ENCODE results near the gene GCN1. TPM values are rescaled to one million over a fixed set of nuclear protein-coding genes. Genes with fewer than 3 reads are reported as not detected.

Gene GCN1
- total RNA-seq, 4 donors from 2014 or later = 36.4 to 56.7 (median 41.6) TPM

DNA sequence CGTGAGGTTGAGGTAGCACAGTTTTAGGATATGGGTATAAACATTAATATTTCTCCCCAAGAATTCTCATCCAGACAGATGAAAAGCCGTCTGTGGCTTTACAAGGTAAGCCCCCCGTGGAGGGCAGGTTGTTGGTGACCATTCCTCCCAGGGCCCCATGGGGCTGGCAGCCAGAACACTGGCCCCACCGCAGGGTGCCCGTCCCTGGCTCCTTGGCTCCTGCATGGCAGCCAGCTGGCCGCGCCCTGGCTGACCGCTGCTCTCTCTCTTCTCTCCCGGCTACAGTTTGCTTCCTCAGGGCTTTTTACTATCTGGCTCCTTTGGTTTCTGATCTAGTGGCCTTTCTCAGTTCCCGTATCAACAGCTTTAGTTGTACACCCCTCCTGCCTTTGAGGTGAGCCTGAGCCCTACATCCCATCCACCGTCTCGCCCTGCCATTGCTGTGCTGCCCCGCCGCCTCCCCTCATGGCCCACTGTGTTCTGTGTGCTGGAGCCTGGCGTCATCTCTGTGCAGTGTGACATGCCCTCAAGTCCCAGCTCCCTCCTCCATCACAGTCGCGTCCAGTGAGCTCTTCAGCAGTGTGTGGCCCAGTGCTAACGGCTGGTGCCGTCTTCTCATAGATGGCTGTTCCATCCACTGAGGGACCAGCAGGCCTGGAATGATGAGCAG, 103.8 kb downstream of the GCN1 start:
- TF ChIP-seq, protein P1, sequence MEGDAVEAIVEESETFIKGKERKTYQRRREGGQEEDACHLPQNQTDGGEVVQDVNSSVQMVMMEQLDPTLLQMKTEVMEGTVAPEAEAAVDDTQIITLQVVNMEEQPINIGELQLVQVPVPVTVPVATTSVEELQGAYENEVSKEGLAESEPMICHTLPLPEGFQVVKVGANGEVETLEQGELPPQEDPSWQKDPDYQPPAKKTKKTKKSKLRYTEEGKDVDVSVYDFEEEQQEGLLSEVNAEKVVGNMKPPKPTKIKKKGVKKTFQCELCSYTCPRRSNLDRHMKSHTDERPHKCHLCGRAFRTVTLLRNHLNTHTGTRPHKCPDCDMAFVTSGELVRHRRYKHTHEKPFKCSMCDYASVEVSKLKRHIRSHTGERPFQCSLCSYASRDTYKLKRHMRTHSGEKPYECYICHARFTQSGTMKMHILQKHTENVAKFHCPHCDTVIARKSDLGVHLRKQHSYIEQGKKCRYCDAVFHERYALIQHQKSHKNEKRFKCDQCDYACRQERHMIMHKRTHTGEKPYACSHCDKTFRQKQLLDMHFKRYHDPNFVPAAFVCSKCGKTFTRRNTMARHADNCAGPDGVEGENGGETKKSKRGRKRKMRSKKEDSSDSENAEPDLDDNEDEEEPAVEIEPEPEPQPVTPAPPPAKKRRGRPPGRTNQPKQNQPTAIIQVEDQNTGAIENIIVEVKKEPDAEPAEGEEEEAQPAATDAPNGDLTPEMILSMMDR (IDR thresholded peaks at IDR 0.05; ENCODE audit: low read depth) = no peak

GRCh38 chr12:120090206-120090605, 104.3 kb downstream of the GCN1 start:
- TF ChIP-seq, protein P1 (IDR thresholded peaks at IDR 0.05; ENCODE audit: low read depth) = no peak

- TF ChIP-seq, protein P1 (IDR thresholded peaks at IDR 0.05; ENCODE audit: low read depth) = no peak
Measured at GRCh38 chr12:120089796-120090195, 104.7 kb downstream of the GCN1 start.

DNA sequence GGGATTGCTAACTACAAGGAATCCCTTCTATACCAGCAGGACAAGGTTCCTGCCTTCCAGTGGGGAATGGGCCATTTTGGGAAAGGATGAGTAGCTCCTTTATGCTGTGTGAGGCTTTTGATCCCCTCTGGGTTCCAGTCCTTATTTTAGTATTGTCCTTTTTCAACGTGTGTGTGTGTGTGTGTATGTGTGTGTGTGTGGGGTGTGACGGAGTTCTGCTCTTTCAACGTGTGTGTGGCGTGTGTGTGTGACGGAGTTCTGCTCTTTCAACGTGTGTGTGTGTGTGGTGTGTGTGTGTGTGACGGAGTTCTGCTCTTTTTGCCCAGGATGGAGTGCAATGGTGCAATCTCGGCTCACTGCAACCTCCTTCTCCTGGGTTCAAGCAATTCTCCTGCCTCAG, 105.4 kb downstream of the GCN1 start:
- TF ChIP-seq, protein P1 (IDR thresholded peaks at IDR 0.05; ENCODE audit: low read depth) = no peak

DNA sequence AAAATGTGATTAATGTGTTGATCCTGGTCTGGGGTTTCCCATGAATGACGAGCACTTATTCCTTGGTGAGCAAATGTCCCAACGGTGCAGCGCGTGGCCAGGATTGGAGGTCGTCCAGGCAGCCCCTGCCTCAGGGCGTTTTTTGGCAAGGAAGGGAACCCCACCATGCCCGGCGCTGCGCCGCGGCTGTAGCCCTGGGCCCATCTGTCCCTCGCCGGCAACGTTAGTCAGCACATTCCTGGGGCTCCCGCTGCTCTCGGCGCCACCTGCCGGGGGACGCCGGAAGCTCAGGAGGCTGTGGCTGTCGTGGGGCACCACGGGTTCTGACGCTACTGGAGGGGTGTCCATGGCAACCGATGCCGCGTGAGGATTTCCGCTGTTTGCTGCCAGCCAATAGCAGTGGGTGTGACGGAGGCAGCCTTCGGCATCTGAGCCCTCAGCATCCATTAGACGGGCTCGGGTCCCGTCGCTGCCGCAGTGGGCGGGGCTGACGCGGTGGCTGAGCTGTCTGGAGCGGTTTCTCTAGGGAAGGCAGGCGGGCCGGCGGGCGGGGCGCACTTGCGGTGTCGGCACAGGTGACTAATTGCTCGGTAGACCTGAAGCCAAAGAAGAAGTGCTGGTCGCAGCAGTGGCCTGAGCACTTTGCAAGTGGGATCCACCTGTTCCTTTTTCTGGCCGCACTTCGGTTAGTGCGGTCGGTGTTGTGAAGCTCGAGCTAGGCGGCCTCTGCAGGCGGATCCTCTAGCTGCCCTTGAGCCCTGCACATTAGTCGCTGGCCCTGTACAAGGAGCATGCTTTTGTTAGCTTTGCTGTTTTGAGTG, 107.5 kb downstream of the GCN1 start:
- TF ChIP-seq, protein P1 (IDR thresholded peaks at IDR 0.05; ENCODE audit: low read depth) = no peak

DNA sequence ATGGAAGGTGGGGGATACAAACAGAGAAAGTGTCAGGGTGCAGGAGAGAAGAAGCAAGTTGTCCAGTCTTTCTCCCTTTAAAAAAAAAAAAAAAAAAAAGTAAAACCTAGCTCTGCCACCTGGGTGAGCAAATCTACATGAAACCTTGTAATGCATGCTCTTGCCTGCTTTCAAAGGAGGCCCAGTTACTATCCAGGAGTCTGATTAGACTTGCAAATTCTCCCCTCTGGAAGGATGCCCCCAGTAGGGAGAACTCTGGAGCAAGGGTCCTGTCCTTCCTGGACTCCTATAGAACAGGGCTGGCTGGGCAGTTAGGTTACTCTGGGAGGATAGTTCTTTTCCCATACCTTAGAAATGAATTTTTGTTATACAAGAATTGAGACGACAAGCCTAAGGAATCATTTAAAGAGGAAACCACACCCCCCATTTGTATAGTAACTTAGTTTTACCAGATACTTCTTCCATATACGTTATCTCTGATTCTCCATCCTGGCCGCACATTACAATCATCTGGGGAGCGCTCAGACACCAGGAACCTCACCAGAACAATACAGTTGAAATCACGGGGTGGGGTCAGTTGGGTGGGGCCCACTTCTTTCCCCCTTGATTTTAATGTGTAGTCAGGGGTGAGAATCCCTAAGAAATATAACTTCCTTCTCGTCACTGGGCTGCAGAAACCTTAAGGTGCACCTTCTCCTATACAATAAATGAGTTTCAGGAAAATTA, 108.4 kb downstream of the GCN1 start:
- TF ChIP-seq, protein P1 (IDR thresholded peaks at IDR 0.05; ENCODE audit: low read depth) = no peak

- TF ChIP-seq, protein P1 (IDR thresholded peaks at IDR 0.05; ENCODE audit: low read depth) = no peak
Measured at GRCh38 chr12:120081641-120082040, 112.9 kb downstream of the GCN1 start.

Measured in subcutaneous adipose tissue (tissue), 4 donors.